ENCODE measurements around the gene ZNF611.
"Not testable (repeated sequence)": the region's sequence is repeated elsewhere in the genome, so short reads cannot be mapped to it uniquely, and the experiment has no call there.

ZNF611 gene

GRCh38 chr19:52724701-52725514 lies 9.9 kb downstream of the ZNF611 start:
- no peak for TF ChIP-seq CTCF (conservative IDR thresholded peaks at IDR 0.05; ENCODE audit: control insufficient read depth, insufficient read depth, low read depth, low read length)
- no peak overlapping the region for H3K4me3 ChIP-seq (ENCODE audit: control insufficient read depth, low read depth, low read length)
- DNase-seq (ENCODE audit: low read depth): no peak

- H3K4me3 ChIP-seq (ENCODE audit: control insufficient read depth, low read depth, low read length); DNase-seq (ENCODE audit: low read depth): not testable (repeated sequence)
These were observed 10.8 kb downstream of the ZNF611 start for GRCh38 chr19:52723907-52724598.

- peak; percentile 86 for DNase-seq (ENCODE audit: low read depth)
- no peak overlapping the region for H3K4me3 ChIP-seq (ENCODE audit: control insufficient read depth, low read depth, low read length)
- TF ChIP-seq CTCF (conservative IDR thresholded peaks at IDR 0.05; ENCODE audit: control insufficient read depth, insufficient read depth, low read depth, low read length): no peak
These were observed 12.5 kb downstream of the ZNF611 start for GRCh38 chr19:52722062-52723003.

GRCh38 chr19:52720541-52720940 lies 14.3 kb downstream of the ZNF611 start:
- not testable (repeated sequence) for DNase-seq (ENCODE audit: low read depth); H3K4me3 ChIP-seq (ENCODE audit: control insufficient read depth, low read depth, low read length)

GRCh38 chr19:52716522-52716921 lies 18.3 kb downstream of the ZNF611 start:
- no peak overlapping the region for H3K4me3 ChIP-seq (ENCODE audit: control insufficient read depth, low read depth, low read length)
- DNase-seq (ENCODE audit: low read depth): no peak
- no peak for TF ChIP-seq CTCF (conservative IDR thresholded peaks at IDR 0.05; ENCODE audit: control insufficient read depth, insufficient read depth, low read depth, low read length)

GRCh38 chr19:52715902-52716301 lies 18.9 kb downstream of the ZNF611 start:
- H3K4me3 ChIP-seq (ENCODE audit: control insufficient read depth, low read depth, low read length): not testable (repeated sequence)
- peak; percentile 2 for DNase-seq (ENCODE audit: low read depth)

- DNase-seq (ENCODE audit: low read depth); H3K4me3 ChIP-seq (ENCODE audit: control insufficient read depth, low read depth, low read length): not testable (repeated sequence)
These were observed 19.5 kb downstream of the ZNF611 start for GRCh38 chr19:52715330-52715729.

GRCh38 chr19:52713051-52713450 lies 21.8 kb downstream of the ZNF611 start:
- not testable (repeated sequence) for H3K4me3 ChIP-seq (ENCODE audit: control insufficient read depth, low read depth, low read length); DNase-seq (ENCODE audit: low read depth)

GRCh38 chr19:52711661-52712060 lies 23.2 kb downstream of the ZNF611 start:
- H3K4me3 ChIP-seq (ENCODE audit: control insufficient read depth, low read depth, low read length); DNase-seq (ENCODE audit: low read depth): not testable (repeated sequence)
